Thyroid gland (tissue), 4 donors: ENCODE measurements around the gene CHN2. TPM values are rescaled to one million over a fixed set of nuclear protein-coding genes. Genes with fewer than 3 reads are reported as not detected.

Experiments
- DNase-seq, 2 donors: peaks; one replicate each; pipeline ENCODE4 v3.0.0-alpha.2; 2019
- H3K27ac ChIP-seq, 3 donors: fragments of 200-600 bp; sonication (generic); 1 replicate in 2 of 3; 2 replicates in 1 of 3; pipeline ENCODE4 v1.5.1; 2016 to 2019; ENCODE audit warnings: mild to moderate bottlenecking in 1 of 3, moderate library complexity in 1 of 3
- H3K27me3 ChIP-seq: fragments of 200-600 bp; sonication (generic); one replicate; pipeline ENCODE4 v1.5.1; 2019
- H3K36me3 ChIP-seq, 2 donors: fragments of 200-600 bp; sonication (generic); one replicate each; pipeline ENCODE4 v1.5.1; 2016 to 2019
- H3K4me1 ChIP-seq, 2 donors: fragments of 200-600 bp; sonication (generic); one replicate each; pipeline ENCODE4 v1.5.1; 2017 to 2019
- H3K4me3 ChIP-seq, 3 donors: fragments of 200-600 bp; sonication (generic); replicated peaks in 1 of 3; 1 replicate in 2 of 3; 2 replicates in 1 of 3; pipeline ENCODE4 v1.5.1; 2016; ENCODE audit warnings: mild to moderate bottlenecking in 1 of 3
- H3K9me3 ChIP-seq: fragments of 200-600 bp; sonication (generic); one replicate; pipeline ENCODE4 v1.5.1; 2017
- CTCF ChIP-seq, 6 experiments: fragments of 200-600 bp in 3 of 6; fragments of 450-650 bp in 3 of 6; sonication (generic) in 3 of 6; IDR thresholded peaks; one replicate each; pipeline ENCODE4 v1.5.1; 2016 to 2019; ENCODE audit warnings: antibody characterized with exemption in 6 of 6, mild to moderate bottlenecking in 2 of 6, inconsistent platforms in 1 of 6, moderate library complexity in 1 of 6
- POLR2A ChIP-seq, 2 donors: fragments of 450-650 bp; IDR thresholded peaks; one replicate each; pipeline ENCODE4 v1.6.1; 2017; ENCODE audit warnings: antibody characterized with exemption in 2 of 2, mild to moderate bottlenecking in 2 of 2, moderate library complexity in 1 of 2
- WGBS, 2 donors: methylation state at CpG; one replicate each; pipeline ENCODE4 v1.1.5; 2017; 5-methylcytosine and 5-hydroxymethylcytosine counted together
- intact Hi-C: fragments of 100-400 bp; cut with DNase I; formaldehyde crosslinking; loops from one replicate; pipeline ENCODE4 v1.15.1; 2023
- total RNA-seq, 4 donors: library from RNA; depleted of rRNA; stranded (reverse); fragments of >200 nt; gene quantifications; one replicate each; pipeline ENCODE4 v1.2.3, GENCODE V29; 2016

CHN2 gene
- total RNA-seq, 4 donors from 2014 or later: 11.7 to 54.3 (median 41.4) TPM

DNA sequence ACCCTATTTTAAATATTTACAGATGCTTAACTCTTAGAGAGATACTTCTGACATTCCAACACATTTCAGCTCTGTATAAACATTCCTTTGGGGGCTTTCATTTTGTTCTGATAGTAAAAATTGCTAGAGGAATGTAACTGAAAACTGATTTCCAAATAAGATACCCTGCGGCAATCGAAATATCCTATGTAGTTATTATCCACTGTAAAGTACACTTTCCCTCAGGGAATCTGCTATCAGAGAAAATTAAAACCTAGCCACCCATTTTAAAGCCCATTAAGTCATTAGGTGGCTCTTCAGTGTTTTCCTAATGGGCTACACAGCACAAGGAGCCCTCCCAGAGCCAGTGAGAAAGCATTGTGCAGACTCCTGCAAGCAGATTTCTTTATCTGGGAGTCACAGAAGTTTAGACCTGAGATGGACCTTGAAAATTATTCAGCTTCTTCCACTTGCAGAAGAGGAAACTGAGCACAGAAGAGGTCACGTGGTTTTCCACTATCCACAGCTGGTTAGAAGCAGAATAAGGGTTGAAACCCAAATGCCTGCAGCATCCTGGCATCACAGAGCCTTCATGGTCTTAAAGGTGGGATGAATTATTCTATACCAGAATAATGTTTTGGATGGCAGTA lies 35.7 kb upstream of the CHN2 start:
- intact Hi-C loops: no loop called here
- peak overlapping the region; percentile 34 to 64 (median 35) for H3K27ac ChIP-seq
- TF ChIP-seq POLR2A (IDR thresholded peaks at IDR 0.05) (no peak), CTCF (IDR thresholded peaks at IDR 0.05) (no peak)

DNA sequence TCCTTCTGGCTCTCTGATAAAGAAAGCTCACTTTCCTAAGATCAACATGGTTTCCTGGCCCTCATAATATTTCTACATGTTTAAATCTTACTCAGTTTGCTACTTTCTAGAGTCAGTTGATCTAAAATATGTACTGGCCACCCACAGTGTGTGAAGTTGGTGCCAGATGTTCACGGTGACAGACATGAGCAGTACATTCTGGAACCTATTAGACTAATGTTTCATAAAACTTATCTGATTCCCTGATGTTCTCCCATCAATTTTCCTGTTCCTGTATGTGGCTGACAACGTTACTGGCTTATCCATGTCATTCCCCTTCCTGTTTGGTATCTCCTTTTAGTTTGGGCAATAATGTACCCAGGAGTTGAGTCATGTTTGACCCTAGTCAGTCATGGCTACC lies 34.5 kb upstream of the CHN2 start:
- WGBS, 2 donors: 59 to 77% methylated on average over 2 of the region's 2 CpGs
- H3K9me3 ChIP-seq: no peaks in the 10 kb centered on the region
- no peak overlapping the region for H3K27ac ChIP-seq
- intact Hi-C loops: no loop called here
- TF ChIP-seq CTCF (IDR thresholded peaks at IDR 0.05) (no peak), POLR2A (IDR thresholded peaks at IDR 0.05) (no peak)
- DNase-seq: no peak
- H3K27me3 ChIP-seq: no peaks in the 10 kb centered on the region
- no peak overlapping the region for H3K4me3 ChIP-seq
- peaks cover 7 to 14% of the 10 kb centered on the region in 2 donors for H3K4me1 ChIP-seq
- no peaks in the 10 kb centered on the region for H3K36me3 ChIP-seq

More for the DNA sequence above, 35.7 kb upstream of the CHN2 start:
- peak; percentile 13 to 22 for DNase-seq
- no peaks in the 10 kb centered on the region for H3K9me3 ChIP-seq
- H3K4me1 ChIP-seq: peaks cover 7 to 14% of the 10 kb centered on the region in 2 donors
- H3K4me3 ChIP-seq: no peak overlapping the region
- H3K27me3 ChIP-seq: no peaks in the 10 kb centered on the region
- 18 to 27% methylated on average over 3 of the region's 3 CpGs for WGBS, 2 donors
- no peaks in the 10 kb centered on the region for H3K36me3 ChIP-seq

GRCh38 chr7:29161231-29161630 lies 33.3 kb upstream of the CHN2 start:
- intact Hi-C loops: no loop called here
- 92 to 94% methylated on average over 4 of the region's 4 CpGs for WGBS, 2 donors
- H3K27ac ChIP-seq: no peak overlapping the region

DNA sequence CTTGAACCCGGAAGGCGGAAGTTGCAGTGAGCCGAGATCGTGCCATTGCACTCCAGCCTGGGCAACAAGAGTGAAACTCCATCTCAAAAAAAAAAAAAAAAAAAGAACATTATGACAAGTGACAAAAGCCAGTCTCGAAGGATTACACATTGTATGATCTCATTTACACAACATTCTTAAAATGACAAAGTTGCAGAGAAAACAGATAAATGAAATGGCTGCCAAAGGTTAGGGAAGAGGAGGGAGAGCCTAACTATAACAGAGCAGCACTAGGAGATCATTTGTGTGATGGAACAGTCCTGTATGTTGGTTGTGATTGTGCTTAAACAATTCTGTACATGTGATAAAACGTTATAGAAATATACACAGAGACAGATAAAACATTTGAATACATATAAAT lies 32.0 kb upstream of the CHN2 start:
- H3K4me1 ChIP-seq: peaks cover 7 to 9% of the 10 kb centered on the region in 2 donors
- H3K27me3 ChIP-seq: no peaks in the 10 kb centered on the region
- no peaks in the 10 kb centered on the region for H3K9me3 ChIP-seq
- 92 to 93% methylated on average over 6 of the region's 6 CpGs for WGBS, 2 donors
- TF ChIP-seq POLR2A (IDR thresholded peaks at IDR 0.05) (no peak), CTCF (IDR thresholded peaks at IDR 0.05) (no peak)
- H3K27ac ChIP-seq: no peak overlapping the region
- no peaks in the 10 kb centered on the region for H3K36me3 ChIP-seq
- DNase-seq: no peak
- H3K4me3 ChIP-seq: no peak overlapping the region
- intact Hi-C loops: no loop called here

More at GRCh38 chr7:29161231-29161630, 33.3 kb upstream of the CHN2 start:
- no peak overlapping the region for H3K4me3 ChIP-seq
- TF ChIP-seq POLR2A (IDR thresholded peaks at IDR 0.05): no peak
- TF ChIP-seq CTCF (IDR thresholded peaks at IDR 0.05): no peak
- DNase-seq: no peak
- no peaks in the 10 kb centered on the region for H3K9me3 ChIP-seq
- H3K27me3 ChIP-seq: no peaks in the 10 kb centered on the region
- no peaks in the 10 kb centered on the region for H3K36me3 ChIP-seq
- peaks cover 7 to 14% of the 10 kb centered on the region in 2 donors for H3K4me1 ChIP-seq

- Histone ChIP-seq H3K27me3 (no peaks in the 10 kb centered on the region), H3K36me3 (no peaks in the 10 kb centered on the region)
- 83 to 85% methylated on average over 3 of the region's 3 CpGs for WGBS, 2 donors
Measured at GRCh38 chr7:29163854-29164253, 30.7 kb upstream of the CHN2 start.

More at GRCh38 chr7:29163854-29164253, 30.7 kb upstream of the CHN2 start:
- no peak for DNase-seq
- H3K27ac ChIP-seq: no peak overlapping the region
- TF ChIP-seq POLR2A (IDR thresholded peaks at IDR 0.05) (no peak), CTCF (IDR thresholded peaks at IDR 0.05) (no peak)
- intact Hi-C loops: no loop called here
- no peaks in the 10 kb centered on the region for H3K9me3 ChIP-seq
- no peak overlapping the region for H3K4me3 ChIP-seq
- peaks cover 6 to 8% of the 10 kb centered on the region in 2 donors for H3K4me1 ChIP-seq
